HG02798 (cell line): ENCODE results near the gene FAM216B.
"Not testable (repeated sequence)": the region's sequence is repeated elsewhere in the genome, so short reads cannot be mapped to it uniquely, and the experiment has no call there.

ENCODE experiments used
- ATAC-seq: cut with Tn5 transposase; IDR thresholded peaks from one replicate; pipeline ENCODE4 v1.9.1; 2021; ENCODE audit warnings: mild to moderate bottlenecking; ENCODE audit not compliant: unreplicated experiment, poor library complexity

FAM216B gene

GRCh38 chr13:42781352-42781751 lies at the start of gene FAM216B:
TSS of gene FAM216B (plus strand) at chr13:42781584. CDS start at chr13:42784068, 2,484 bp downstream.
- ATAC-seq = no peak

- no peak for ATAC-seq
These were observed 49.3 kb upstream of the FAM216B start for GRCh38 chr13:42732073-42732472.

- no peak for ATAC-seq
These were observed 48.3 kb upstream of the FAM216B start for GRCh38 chr13:42733046-42733445.

DNA sequence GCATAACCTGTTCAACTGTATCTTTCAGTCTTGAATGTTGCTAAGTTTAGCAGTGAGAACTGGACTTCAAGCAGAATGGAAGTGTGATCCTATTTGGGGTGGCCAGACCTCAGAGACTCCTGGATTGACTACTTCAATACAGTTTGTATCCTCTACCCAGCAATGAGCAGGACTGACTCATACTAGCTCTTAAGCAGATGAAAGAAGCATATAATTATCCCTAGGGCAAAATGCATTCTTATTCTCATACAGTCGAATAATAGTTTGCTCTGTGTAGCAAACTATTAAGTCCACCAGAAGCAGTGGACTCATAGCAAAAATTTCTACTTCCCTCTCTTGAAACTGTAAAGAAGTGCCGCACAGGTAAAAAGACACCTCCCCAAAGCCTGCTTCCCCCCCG lies 46.4 kb upstream of the FAM216B start:
- no peak for ATAC-seq

- no peak for ATAC-seq
These were observed 40.6 kb upstream of the FAM216B start for GRCh38 chr13:42740753-42741152.

- no peak for ATAC-seq
These were observed 39.5 kb upstream of the FAM216B start for GRCh38 chr13:42741914-42742313.

- no peak for ATAC-seq
These were observed 35.7 kb upstream of the FAM216B start for GRCh38 chr13:42745655-42746054.

DNA sequence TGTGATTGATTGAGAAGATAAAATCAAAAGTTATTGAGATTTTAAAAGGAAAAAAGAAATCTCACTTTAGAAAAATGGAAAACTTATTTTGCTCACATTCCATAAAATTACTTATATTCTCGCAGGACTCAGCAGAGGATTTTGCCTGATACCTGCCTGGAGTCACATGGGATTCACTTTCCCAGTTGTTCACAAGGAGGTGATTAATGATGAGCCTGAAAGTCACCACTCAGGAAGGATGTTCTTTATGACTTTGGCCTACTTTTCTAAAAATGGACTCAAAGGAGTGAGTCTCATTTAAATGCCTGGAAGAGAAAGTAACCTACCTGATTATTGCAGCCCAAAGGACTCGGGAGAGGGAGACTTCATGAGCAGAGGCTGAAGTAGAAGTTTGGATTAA lies 34.5 kb upstream of the FAM216B start:
- no peak for ATAC-seq

DNA sequence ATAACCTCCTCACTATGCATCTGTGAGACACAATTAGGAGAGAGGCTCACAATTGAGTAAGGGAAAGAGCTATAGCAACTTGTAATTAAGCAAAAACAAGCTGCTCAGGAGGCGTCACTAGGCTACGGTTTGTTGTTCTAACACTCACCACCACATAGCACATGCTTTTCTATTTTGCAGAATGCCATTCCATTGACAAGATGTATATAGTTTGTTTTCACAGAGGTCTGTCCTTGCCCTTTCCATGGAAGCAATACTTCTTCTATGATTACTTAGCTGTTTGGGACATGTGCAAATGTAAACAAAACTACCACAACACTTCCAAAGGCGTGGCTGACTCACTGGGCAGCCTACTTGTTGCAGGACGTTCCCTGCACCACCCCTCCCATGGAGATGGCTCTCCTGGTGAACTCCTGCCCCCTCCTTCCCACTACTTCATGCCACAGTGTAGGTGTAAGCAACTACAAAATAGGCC lies 33.9 kb upstream of the FAM216B start:
- ATAC-seq = no peak

DNA sequence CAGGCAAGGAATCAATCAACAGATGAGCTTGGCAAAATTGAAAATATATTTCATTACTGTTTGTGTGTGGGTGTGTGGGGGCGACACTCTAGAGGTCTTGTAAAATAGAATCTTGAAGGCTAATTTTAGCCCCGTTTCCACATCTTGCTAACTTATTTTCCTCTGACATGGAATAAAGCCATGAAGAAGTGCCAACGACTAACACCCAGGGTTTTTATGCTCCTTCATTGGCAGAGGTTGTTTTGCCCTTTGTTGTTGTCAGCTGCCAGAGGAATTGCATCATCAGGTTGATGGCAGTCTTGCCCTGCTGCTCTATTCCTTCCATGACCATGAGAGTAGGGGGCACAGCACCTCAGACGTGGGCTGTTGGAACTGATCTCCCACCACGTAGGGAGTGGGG lies 30.6 kb upstream of the FAM216B start:
- ATAC-seq = no peak

DNA sequence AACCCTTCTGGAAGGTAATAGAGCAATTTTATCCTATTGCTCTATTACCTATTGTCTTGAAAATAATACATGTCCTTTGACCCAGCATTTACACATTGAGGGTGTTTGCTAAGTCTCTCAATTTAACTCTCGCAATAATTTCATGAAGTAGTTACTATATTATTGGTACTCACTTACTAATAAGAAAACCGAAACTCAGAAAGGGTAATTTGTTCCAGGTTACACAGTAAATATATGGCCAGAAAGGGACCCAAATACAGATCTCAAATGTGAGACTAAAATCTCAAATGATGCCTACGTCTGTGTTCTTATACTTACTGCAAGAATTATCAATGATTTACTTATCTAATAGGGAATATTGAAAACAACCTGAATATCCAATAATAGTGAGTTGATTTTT lies 29.7 kb upstream of the FAM216B start:
- no peak for ATAC-seq

- ATAC-seq = no peak
These were observed 28.7 kb upstream of the FAM216B start for GRCh38 chr13:42752731-42753130.

DNA sequence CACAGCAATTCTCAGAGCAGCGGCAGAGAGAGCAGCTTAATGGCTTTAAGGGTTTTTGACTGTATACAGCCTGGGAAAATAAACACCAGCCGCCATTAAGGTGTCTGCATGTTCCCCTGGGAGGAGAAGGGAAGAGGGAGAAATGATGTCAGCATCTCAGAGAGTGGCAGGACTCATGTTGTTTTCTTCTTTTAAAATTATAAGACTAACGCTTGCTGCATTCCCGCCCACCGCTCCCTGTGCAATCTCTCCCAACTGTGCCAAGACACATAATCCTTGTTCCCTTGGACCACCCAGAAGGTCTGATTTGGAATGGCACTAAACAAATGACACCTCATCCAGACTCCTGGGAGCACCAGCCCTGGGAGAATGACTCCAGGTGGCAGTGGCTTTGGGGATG lies 27.7 kb upstream of the FAM216B start:
- ATAC-seq = no peak

DNA sequence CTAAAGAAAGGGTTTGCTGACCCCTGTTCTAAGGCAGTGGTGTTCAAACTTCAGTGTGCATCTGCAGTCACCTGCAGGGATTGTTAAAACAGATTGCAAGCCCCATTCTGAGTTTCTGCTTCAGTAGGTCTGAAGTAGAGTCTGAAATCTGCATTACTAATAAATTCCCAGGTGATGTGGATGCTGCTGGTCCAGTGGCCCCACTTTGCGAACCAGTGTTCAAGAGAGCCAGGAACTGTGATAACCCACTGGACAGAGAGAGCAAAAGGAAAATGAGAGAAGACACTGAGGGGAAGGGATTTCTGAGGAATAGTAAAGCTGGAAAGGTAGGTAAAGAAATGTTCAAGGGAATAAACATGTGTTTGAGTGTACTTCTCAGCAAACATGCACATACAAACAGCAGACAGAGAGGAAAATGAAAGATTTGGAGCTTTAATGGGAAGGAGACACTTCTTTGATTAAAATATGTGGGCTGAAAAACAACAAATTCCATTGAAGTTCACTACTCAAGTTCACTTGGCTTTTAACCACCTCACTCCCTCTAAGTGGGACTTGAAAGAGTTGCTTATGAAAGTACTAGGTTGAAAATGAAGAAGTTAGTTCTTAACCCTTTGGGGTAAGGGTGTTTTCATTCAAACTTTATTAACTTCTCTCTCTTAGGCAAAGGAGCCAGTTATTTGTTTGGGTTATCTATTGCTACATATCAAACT lies 26.4 kb upstream of the FAM216B start:
- ATAC-seq = no peak

DNA sequence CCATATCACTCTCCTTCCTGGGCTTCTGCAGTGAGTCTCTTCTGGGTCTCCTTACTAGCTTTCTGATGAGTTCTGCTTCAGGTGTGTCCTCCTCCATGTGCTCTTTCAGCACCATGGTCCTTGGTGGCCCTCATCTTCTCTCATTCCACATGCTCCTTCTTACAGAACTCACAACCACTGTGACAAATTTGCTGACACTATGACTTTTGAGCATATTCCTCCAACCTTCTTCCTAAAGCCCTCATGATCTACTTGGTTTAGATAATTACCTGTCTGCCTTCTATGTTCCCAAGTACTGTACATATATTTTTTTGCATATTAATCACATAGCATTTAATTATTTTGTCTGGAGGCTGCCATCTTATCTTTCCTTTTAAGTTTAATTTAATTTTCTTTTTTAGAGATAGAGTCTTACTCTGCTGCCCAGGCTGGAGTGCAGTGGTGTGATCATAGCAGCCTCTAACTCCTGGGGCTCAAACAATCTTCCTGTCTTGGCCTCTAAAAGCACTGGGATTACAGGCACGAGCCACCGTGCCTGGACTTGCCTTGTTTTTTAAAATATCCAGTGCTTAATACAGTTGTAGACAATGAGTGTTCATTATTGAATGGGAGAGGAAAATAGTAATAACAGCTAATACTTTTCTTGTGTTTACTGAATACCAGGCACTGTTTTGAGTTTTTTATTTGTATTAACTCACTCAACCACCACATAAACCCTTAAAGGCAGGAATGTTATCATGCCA lies 23.5 kb upstream of the FAM216B start:
- no peak for ATAC-seq

- no peak for ATAC-seq
These were observed 22.9 kb upstream of the FAM216B start for GRCh38 chr13:42758515-42758914.

- no peak for ATAC-seq
These were observed 20.4 kb upstream of the FAM216B start for GRCh38 chr13:42760951-42761350.

DNA sequence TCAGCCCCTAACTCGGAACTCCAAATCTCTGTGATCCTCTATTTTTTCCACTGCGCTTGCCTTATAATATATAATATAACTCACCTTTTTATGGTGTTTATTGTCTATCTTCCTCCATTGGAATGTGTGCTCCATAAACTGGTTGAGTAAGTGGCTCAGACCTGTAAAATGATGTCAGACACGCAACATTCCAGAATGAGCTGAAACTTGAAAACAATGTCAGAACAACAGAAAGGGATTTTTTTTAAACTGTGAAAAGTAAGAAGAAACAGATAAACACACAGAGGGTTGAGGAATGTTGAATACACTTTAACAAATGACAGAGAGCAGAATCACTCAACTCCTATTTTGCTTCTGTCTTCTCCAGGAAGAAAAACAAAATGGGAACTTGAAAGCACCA lies 19.1 kb upstream of the FAM216B start:
- no peak for ATAC-seq

- ATAC-seq = no peak
These were observed 18.5 kb upstream of the FAM216B start for GRCh38 chr13:42762917-42763316.

DNA sequence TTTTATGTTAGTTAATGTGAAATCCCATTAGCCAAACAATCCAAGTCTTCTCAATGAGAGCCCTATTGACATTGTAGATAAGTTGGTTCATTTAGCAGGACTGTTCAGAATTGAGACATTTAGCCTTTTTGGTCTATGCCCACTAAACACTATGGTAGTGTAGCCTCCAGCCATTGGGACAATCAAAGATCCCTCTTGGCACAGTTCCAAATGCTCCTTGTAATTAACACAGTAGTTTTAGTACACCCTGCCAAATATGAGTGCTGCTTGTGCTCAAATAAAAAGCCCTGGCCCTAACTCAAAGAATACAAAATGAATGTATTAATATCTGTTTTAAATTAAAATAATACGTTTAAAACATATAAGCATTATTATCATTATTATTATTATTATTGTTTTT lies 15.4 kb upstream of the FAM216B start:
- no peak for ATAC-seq

GRCh38 chr13:42769650-42770049 lies 11.7 kb upstream of the FAM216B start:
- ATAC-seq = no peak

- ATAC-seq = not testable (repeated sequence)
These were observed 4.8 kb upstream of the FAM216B start for GRCh38 chr13:42776558-42776957.
